ENCODE data around the gene ATP13A4.

ATP13A4 gene

DNA sequence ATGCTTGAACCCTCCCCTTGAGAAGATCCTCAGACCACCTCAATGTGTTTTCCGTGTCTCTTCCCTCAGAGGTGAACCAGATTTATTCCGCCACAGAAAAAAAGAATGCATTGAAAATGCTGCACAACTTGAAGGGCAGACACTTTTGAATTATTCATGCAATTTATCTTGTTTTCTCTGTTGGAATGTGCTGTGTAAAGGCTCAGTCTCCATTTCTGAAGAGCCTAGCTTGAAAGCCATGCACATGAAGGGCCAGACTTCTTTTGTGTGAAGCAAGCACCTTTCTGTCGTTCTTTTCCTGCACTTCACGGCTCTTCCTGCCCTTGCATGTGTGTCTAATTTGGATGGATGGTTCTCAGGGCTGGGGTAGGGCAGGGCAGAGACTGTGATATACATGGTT lies 97.2 kb downstream of the ATP13A4 start:
- no peak overlapping the region for H3K27ac ChIP-seq (ENCODE audit: low read depth, low read length)
- no peaks in the 10 kb centered on the region for H3K9me3 ChIP-seq (ENCODE audit: control insufficient read depth, insufficient read depth, low read depth, low read length)
- no peaks in the 10 kb centered on the region for H3K4me1 ChIP-seq (ENCODE audit: control insufficient read depth, insufficient read depth, low read length)
- H3K27me3 ChIP-seq (ENCODE audit: control insufficient read depth, insufficient read depth, low read length) = no peaks in the 10 kb centered on the region
- H3K4me3 ChIP-seq (ENCODE audit: low read depth, low read length) = no peak overlapping the region
- no peak overlapping the region for H3K9ac ChIP-seq (ENCODE audit: low read length)
- no peaks in the 10 kb centered on the region for H3K36me3 ChIP-seq (ENCODE audit: control insufficient read depth, insufficient read depth, low read length)

DNA sequence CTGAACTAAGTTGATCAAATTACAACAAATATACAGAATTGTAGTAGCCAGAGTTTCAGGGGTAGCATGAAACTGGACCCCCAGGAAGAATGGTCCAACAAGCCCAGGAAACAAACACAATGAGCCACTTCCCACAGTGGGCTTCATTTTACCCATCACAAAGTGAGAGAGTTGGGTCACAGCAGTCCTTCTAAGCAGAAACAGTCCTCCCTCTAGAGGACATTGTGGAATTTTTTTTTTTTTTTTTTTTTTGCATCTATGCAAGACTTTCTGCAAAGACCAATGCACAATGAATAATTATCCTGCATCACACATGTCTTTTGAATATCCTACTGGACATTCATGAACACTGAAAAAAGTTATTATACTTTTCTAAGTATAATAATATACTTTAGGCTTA lies 102.4 kb downstream of the ATP13A4 start:
- Histone ChIP-seq H3K27ac (ENCODE audit: low read depth, low read length) (no peak overlapping the region), H3K9ac (ENCODE audit: low read length) (no peak overlapping the region), H3K27me3 (ENCODE audit: control insufficient read depth, insufficient read depth, low read length) (no peaks in the 10 kb centered on the region), H3K36me3 (ENCODE audit: control insufficient read depth, insufficient read depth, low read length) (no peaks in the 10 kb centered on the region), H3K9me3 (ENCODE audit: control insufficient read depth, insufficient read depth, low read depth, low read length) (no peaks in the 10 kb centered on the region), H3K4me1 (ENCODE audit: control insufficient read depth, insufficient read depth, low read length) (no peaks in the 10 kb centered on the region), H3K4me3 (ENCODE audit: low read depth, low read length) (no peak overlapping the region)

DNA sequence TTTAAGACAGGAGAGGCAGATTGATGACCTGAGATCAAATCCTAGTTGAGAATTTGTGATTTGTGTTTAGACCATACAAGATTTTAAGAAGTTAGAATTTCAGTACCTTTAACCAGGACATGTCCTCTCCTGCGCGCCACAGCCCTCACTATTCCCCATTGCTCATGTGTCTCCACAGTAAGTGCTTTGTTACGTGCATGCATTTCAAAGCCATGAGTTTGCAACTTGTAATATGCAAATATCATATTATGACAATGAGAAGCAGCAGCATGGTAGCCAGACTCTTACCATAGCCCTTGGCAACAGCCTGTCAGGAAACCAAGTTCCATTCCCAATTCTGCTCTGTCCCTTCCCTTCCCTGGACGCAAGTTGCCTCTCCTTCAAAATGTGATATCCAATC lies 102.8 kb downstream of the ATP13A4 start:
- no peaks in the 10 kb centered on the region for H3K9me3 ChIP-seq (ENCODE audit: control insufficient read depth, insufficient read depth, low read depth, low read length)
- H3K27me3 ChIP-seq (ENCODE audit: control insufficient read depth, insufficient read depth, low read length) = no peaks in the 10 kb centered on the region
- no peaks in the 10 kb centered on the region for H3K4me1 ChIP-seq (ENCODE audit: control insufficient read depth, insufficient read depth, low read length)
- no peak overlapping the region for H3K27ac ChIP-seq (ENCODE audit: low read depth, low read length)
- H3K36me3 ChIP-seq (ENCODE audit: control insufficient read depth, insufficient read depth, low read length) = no peaks in the 10 kb centered on the region
- H3K9ac ChIP-seq (ENCODE audit: low read length) = no peak overlapping the region
- no peak overlapping the region for H3K4me3 ChIP-seq (ENCODE audit: low read depth, low read length)

DNA sequence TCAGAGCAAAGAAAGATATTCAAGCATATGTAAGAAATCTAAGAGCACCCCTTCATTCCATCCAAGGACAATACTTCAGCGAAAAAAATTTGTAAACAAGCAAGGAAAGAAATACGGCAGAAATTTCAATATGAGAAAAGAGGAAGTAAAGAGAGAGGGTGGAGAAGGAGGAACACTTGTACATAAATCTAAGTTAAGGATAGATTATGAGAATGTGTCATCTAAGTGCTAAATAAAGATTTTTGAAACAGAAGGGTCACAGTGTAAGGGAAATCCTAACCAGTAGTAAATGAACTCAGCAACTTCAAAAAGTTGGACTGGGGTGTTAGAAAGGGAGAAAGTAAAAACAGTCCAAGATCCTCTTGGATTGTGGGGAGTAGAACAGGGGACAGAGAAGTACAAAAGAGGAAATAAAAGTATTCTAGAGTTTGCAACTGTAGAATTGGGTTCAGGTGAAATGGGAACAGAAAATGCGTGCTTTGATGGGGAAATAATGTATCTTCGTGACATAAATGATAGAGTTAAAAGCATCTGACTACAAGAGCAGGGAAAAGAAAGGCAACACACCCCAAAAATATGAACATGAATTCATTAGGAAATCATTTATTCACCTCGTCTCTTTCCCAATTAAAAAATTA lies 107.6 kb downstream of the ATP13A4 start:
- Histone ChIP-seq H3K9me3 (ENCODE audit: control insufficient read depth, insufficient read depth, low read depth, low read length) (no peaks in the 10 kb centered on the region), H3K4me1 (ENCODE audit: control insufficient read depth, insufficient read depth, low read length) (no peaks in the 10 kb centered on the region), H3K27ac (ENCODE audit: low read depth, low read length) (no peak overlapping the region), H3K27me3 (ENCODE audit: control insufficient read depth, insufficient read depth, low read length) (no peaks in the 10 kb centered on the region), H3K36me3 (ENCODE audit: control insufficient read depth, insufficient read depth, low read length) (no peaks in the 10 kb centered on the region), H3K9ac (ENCODE audit: low read length) (no peak overlapping the region), H3K4me3 (ENCODE audit: low read depth, low read length) (no peak overlapping the region)

DNA sequence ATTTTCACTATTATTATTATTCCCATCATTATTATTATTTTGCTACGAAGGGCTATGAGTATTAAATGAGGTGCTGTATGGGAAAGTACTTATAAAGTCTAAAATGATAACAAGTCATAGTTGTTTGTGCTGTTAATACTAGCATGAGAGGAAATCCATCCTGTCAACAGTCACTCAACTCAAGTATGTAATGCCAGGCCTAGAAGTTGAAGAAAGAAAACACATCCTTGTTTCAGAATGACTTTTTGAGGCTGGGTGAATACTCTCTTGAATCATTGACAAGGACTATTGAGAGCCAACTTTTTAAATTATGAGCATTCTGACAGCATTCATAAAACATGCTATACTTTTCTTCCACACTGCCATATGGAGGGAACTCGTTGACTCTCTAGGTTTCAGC lies 115.3 kb downstream of the ATP13A4 start:
- Histone ChIP-seq H3K9ac (ENCODE audit: low read length) (no peak overlapping the region), H3K9me3 (ENCODE audit: control insufficient read depth, insufficient read depth, low read depth, low read length) (no peaks in the 10 kb centered on the region), H3K4me3 (ENCODE audit: low read depth, low read length) (no peak overlapping the region), H3K27me3 (ENCODE audit: control insufficient read depth, insufficient read depth, low read length) (no peaks in the 10 kb centered on the region), H3K36me3 (ENCODE audit: control insufficient read depth, insufficient read depth, low read length) (no peaks in the 10 kb centered on the region), H3K27ac (ENCODE audit: low read depth, low read length) (no peak overlapping the region), H3K4me1 (ENCODE audit: control insufficient read depth, insufficient read depth, low read length) (no peaks in the 10 kb centered on the region)

DNA sequence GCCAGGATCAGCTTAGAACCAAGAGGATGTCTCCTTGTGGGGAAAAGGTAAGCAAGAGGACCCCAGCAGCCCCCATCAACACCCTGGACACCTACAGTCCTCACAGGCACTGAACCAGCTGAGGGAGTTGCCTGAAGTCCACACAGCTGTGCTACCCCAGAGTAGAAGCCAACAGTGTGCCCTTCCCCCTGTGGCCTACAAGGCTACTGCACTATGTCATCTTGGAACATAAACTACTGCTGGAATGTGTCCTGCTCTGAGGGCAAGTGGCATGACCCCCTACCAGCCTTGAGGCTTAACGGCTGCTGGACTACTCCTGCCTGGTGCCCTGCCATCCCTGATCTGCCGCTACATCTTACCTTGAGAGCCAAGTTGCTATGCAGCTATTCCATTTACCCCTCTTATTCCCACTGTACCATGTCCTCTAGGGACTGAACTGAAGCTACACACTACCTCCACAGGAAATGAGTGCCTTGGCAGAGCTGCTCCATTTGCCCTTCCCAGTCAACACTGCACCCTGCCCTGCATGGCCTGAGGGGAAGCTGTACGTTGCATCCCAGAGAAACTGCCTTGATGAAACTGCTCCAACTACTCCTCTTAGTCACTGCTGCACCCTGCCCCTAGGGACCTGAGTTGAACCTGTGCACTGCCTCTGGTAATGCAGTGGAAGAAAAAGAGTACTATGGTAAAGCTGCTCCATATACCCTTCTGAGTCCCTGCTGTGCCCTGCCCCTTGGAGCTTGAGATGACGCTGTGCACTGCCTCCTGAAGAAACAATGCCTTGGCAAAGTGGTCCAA lies 135.9 kb downstream of the ATP13A4 start:
- no peak overlapping the region for H3K27ac ChIP-seq (ENCODE audit: low read depth, low read length)
- no peaks in the 10 kb centered on the region for H3K4me1 ChIP-seq (ENCODE audit: control insufficient read depth, insufficient read depth, low read length)
- H3K9ac ChIP-seq (ENCODE audit: low read length) = no peak overlapping the region
- no peak overlapping the region for H3K4me3 ChIP-seq (ENCODE audit: low read depth, low read length)
- no peaks in the 10 kb centered on the region for H3K36me3 ChIP-seq (ENCODE audit: control insufficient read depth, insufficient read depth, low read length)
- no peaks in the 10 kb centered on the region for H3K27me3 ChIP-seq (ENCODE audit: control insufficient read depth, insufficient read depth, low read length)
- peaks cover 32% of the 10 kb centered on the region for H3K9me3 ChIP-seq (ENCODE audit: control insufficient read depth, insufficient read depth, low read depth, low read length)

DNA sequence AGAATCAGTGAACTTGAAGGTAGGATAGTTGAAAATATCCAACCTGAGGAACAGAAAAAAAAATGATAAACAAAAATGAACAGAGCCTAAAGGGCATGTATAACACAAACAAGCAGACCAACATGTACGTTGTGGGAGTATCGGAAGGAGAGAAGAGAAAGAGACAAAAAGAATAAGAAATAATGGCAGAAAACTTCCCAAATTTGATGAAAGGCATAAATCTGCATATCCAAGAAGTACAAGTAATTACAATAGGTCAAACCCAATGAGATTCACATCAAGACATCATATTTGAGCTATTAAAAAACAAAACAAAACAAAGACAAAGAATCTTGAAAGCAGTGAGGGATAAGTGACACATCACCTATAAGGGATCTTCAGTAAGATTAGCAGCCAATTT lies 138.1 kb downstream of the ATP13A4 start:
- Histone ChIP-seq H3K4me3 (ENCODE audit: low read depth, low read length) (no peak overlapping the region), H3K27me3 (ENCODE audit: control insufficient read depth, insufficient read depth, low read length) (no peaks in the 10 kb centered on the region), H3K27ac (ENCODE audit: low read depth, low read length) (no peak overlapping the region), H3K9ac (ENCODE audit: low read length) (no peak overlapping the region), H3K9me3 (ENCODE audit: control insufficient read depth, insufficient read depth, low read depth, low read length) (peaks cover 45% of the 10 kb centered on the region), H3K36me3 (ENCODE audit: control insufficient read depth, insufficient read depth, low read length) (no peaks in the 10 kb centered on the region), H3K4me1 (ENCODE audit: control insufficient read depth, insufficient read depth, low read length) (no peaks in the 10 kb centered on the region)

DNA sequence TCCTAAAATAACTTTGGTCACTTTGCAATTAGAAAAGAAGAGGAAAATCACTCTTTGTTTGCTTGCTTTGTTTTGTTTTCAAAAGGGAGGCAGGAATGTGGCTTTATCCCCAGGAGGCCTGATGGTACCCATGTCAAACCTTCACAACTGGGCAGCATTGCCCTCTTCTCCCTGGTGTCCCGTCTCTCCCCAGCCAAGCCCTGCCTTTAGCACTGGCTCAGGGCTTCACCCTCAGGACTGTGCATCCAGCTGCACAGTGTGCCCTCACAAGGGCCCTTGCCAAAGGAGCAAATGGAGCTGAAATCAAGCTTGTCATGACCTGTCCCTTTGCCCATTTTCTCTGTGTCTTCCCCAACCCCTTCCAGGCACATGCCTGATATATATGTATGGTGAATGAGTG lies 147.0 kb downstream of the ATP13A4 start:
- H3K4me3 ChIP-seq (ENCODE audit: low read depth, low read length) = no peak overlapping the region
- H3K36me3 ChIP-seq (ENCODE audit: control insufficient read depth, insufficient read depth, low read length) = no peaks in the 10 kb centered on the region
- H3K4me1 ChIP-seq (ENCODE audit: control insufficient read depth, insufficient read depth, low read length) = peaks cover 3% of the 10 kb centered on the region; the same call in 1 of the 2 replicates
- peaks cover 10% of the 10 kb centered on the region; the same call in 1 of the 2 replicates for H3K9me3 ChIP-seq (ENCODE audit: control insufficient read depth, insufficient read depth, low read depth, low read length)
- H3K27me3 ChIP-seq (ENCODE audit: control insufficient read depth, insufficient read depth, low read length) = no peaks in the 10 kb centered on the region
- no peak overlapping the region for H3K27ac ChIP-seq (ENCODE audit: low read depth, low read length)
- no peak overlapping the region for H3K9ac ChIP-seq (ENCODE audit: low read length)

DNA sequence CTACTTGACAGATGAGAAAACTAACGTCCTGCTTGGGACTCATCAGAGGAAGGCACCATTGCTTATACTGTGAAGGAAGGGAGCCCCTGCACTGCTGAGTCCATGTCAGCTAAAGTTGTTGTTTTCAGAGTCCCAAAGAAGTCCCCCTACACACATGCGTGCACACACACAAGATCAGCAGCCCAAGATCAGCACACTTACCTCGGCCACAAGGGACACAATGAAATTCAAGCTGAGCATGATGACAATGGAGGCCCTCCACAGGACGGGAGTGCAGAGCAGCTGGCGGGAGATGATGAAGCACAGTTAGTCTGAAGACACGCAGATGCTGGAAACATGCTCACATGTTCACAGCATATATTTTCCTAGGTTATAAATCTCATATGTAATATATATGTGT lies 147.6 kb downstream of the ATP13A4 start:
- no peak overlapping the region for H3K9ac ChIP-seq (ENCODE audit: low read length)

DNA sequence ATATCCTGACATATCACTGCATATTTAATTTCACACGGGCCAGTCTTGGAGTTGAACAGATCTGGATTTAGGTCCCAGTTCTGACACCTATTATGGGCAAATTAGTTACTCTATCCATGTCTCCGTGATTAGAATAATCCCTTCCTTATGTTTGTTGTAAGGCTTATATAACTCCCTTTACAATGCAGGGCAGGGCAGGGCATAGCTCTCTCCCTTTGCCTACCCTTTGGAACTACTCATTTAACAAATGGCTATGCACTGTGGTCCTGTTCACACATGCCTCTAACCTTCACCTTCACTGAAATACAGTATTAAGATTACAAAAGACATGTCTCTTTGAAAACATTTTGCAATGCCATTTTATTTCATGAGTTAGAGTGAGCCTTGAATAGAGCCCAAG lies 151.4 kb downstream of the ATP13A4 start:
- Histone ChIP-seq H3K36me3 (ENCODE audit: control insufficient read depth, insufficient read depth, low read length) (no peaks in the 10 kb centered on the region), H3K9ac (ENCODE audit: low read length) (no peak overlapping the region), H3K27ac (ENCODE audit: low read depth, low read length) (no peak overlapping the region), H3K4me1 (ENCODE audit: control insufficient read depth, insufficient read depth, low read length) (peaks cover 3% of the 10 kb centered on the region; the same call in 1 of the 2 replicates), H3K4me3 (ENCODE audit: low read depth, low read length) (no peak overlapping the region), H3K27me3 (ENCODE audit: control insufficient read depth, insufficient read depth, low read length) (no peaks in the 10 kb centered on the region), H3K9me3 (ENCODE audit: control insufficient read depth, insufficient read depth, low read depth, low read length) (no peaks in the 10 kb centered on the region)

More for the DNA sequence above, 147.6 kb downstream of the ATP13A4 start:
- Histone ChIP-seq H3K9me3 (ENCODE audit: control insufficient read depth, insufficient read depth, low read depth, low read length) (peaks cover 7% of the 10 kb centered on the region; the same call in 1 of the 2 replicates), H3K4me1 (ENCODE audit: control insufficient read depth, insufficient read depth, low read length) (peaks cover 3% of the 10 kb centered on the region; the same call in 1 of the 2 replicates), H3K27me3 (ENCODE audit: control insufficient read depth, insufficient read depth, low read length) (no peaks in the 10 kb centered on the region), H3K27ac (ENCODE audit: low read depth, low read length) (no peak overlapping the region), H3K36me3 (ENCODE audit: control insufficient read depth, insufficient read depth, low read length) (no peaks in the 10 kb centered on the region), H3K4me3 (ENCODE audit: low read depth, low read length) (no peak overlapping the region)

DNA sequence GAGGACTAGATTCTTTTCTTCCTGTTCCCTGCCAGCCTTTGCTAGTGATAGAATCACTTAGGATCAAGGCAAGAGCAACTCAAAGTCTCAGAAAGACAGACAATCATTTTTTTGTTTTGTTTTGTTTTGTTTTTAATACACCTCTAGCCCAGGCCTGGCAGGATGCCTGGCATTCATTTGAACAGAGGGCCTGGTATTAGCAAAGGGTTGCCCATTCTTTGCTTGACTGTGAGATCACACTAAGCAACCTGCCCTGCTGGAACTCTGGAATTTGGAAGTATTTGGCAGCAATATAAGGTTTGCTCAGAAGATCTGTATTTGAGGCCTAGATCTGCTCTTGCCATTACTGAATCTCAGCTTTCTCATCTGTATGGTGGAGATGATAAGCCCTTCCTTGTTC lies 154.4 kb downstream of the ATP13A4 start:
- H3K9me3 ChIP-seq (ENCODE audit: control insufficient read depth, insufficient read depth, low read depth, low read length) = 0 out of 2 replicates have a peak, but pooled peaks cover under 1% of the 10 kb centered on the region
- H3K27ac ChIP-seq (ENCODE audit: low read depth, low read length) = no peak overlapping the region

More for the DNA sequence above, 154.4 kb downstream of the ATP13A4 start:
- Histone ChIP-seq H3K27me3 (ENCODE audit: control insufficient read depth, insufficient read depth, low read length) (no peaks in the 10 kb centered on the region), H3K36me3 (ENCODE audit: control insufficient read depth, insufficient read depth, low read length) (no peaks in the 10 kb centered on the region), H3K9ac (ENCODE audit: low read length) (no peak overlapping the region), H3K4me3 (ENCODE audit: low read depth, low read length) (no peak overlapping the region), H3K4me1 (ENCODE audit: control insufficient read depth, insufficient read depth, low read length) (no peaks in the 10 kb centered on the region)

All from HUES6 (cell line).